NT2/D1 (cell line): Measurements from ENCODE around the gene NLGN1.

Source experiments
- DNase-seq: peaks from one replicate; pipeline ENCODE4 v3.0.0-alpha.2; 2011; ENCODE audit warnings: low read depth, low spot score
- H3K27me3 ChIP-seq: 2 replicates; pipeline ENCODE4 v1.6.0; 2011; ENCODE audit warnings: mild to moderate bottlenecking; ENCODE audit not compliant: insufficient read length, insufficient read depth
- H3K36me3 ChIP-seq: 2 replicates; pipeline ENCODE4 v1.6.1; 2011; ENCODE audit warnings: mild to moderate bottlenecking, low read length, mixed read lengths; ENCODE audit not compliant: insufficient read depth, insufficient read length
- H3K4me1 ChIP-seq: 2 replicates; pipeline ENCODE4 v1.5.1; 2011; ENCODE audit not compliant: insufficient read depth, insufficient read length
- H3K4me3 ChIP-seq: 2 replicates; pipeline ENCODE4 v1.5.1; 2011; ENCODE audit warnings: low read depth; ENCODE audit not compliant: insufficient read length
- H3K9ac ChIP-seq: 2 replicates; pipeline ENCODE4 v1.6.0; 2011; ENCODE audit warnings: low read depth; ENCODE audit not compliant: insufficient read length
- H3K9me3 ChIP-seq: 2 replicates; pipeline ENCODE4 v1.5.1; 2011; ENCODE audit warnings: mild to moderate bottlenecking, low read length; ENCODE audit not compliant: insufficient read depth
- SUZ12 ChIP-seq: IDR thresholded peaks from 2 replicates; pipeline ENCODE4 v1.6.1; 2011; ENCODE audit not compliant: insufficient read length, insufficient read depth; ENCODE audit errors: extremely low read depth
- YY1 ChIP-seq: IDR thresholded peaks from 2 replicates; pipeline ENCODE4 v1.6.1; 2011; ENCODE audit not compliant: insufficient read length, insufficient read depth
- ZNF274 ChIP-seq: IDR thresholded peaks from 2 replicates; pipeline ENCODE4 v1.6.1; 2011; ENCODE audit warnings: mild to moderate bottlenecking, low read depth, low read length

The NLGN1 gene

GRCh38 chr3:173988909-173989308 is 591.4 kb downstream of the NLGN1 start:
- Histone ChIP-seq H3K4me3 (no peak overlapping the region), H3K9ac (no peak overlapping the region), H3K36me3 (no peaks in the 10 kb centered on the region), H3K27me3 (no peaks in the 10 kb centered on the region), H3K4me1 (no peaks in the 10 kb centered on the region), H3K9me3 (no peaks in the 10 kb centered on the region)
- no peak for TF ChIP-seq ZNF274
- no peak for TF ChIP-seq SUZ12
- no peak for TF ChIP-seq YY1
- DNase-seq = no peak

- TF ChIP-seq YY1 = no peak
- TF ChIP-seq ZNF274 = no peak
- no peak for TF ChIP-seq SUZ12
- Histone ChIP-seq H3K9ac (no peak overlapping the region), H3K4me3 (no peak overlapping the region)
Measured at GRCh38 chr3:173992416-173992815, 594.9 kb downstream of the NLGN1 start.

GRCh38 chr3:173993299-173993698 is 595.8 kb downstream of the NLGN1 start:
- H3K9ac ChIP-seq = no peak overlapping the region
- no peaks in the 10 kb centered on the region for H3K27me3 ChIP-seq
- no peak for TF ChIP-seq YY1
- TF ChIP-seq ZNF274 = no peak
- no peak for TF ChIP-seq SUZ12
- H3K4me1 ChIP-seq = no peaks in the 10 kb centered on the region
- DNase-seq = peak; percentile 5
- H3K4me3 ChIP-seq = no peak overlapping the region
- no peaks in the 10 kb centered on the region for H3K36me3 ChIP-seq
- no peaks in the 10 kb centered on the region for H3K9me3 ChIP-seq

More at GRCh38 chr3:173992416-173992815, 594.9 kb downstream of the NLGN1 start:
- H3K4me1 ChIP-seq = no peaks in the 10 kb centered on the region
- no peak for DNase-seq
- no peaks in the 10 kb centered on the region for H3K27me3 ChIP-seq
- no peaks in the 10 kb centered on the region for H3K36me3 ChIP-seq
- no peaks in the 10 kb centered on the region for H3K9me3 ChIP-seq

- H3K4me1 ChIP-seq = no peaks in the 10 kb centered on the region
- no peak for DNase-seq
- H3K27me3 ChIP-seq = no peaks in the 10 kb centered on the region
- H3K9ac ChIP-seq = no peak overlapping the region
- no peak overlapping the region for H3K4me3 ChIP-seq
- H3K9me3 ChIP-seq = no peaks in the 10 kb centered on the region
- H3K36me3 ChIP-seq = no peaks in the 10 kb centered on the region
- TF ChIP-seq YY1 (no peak), ZNF274 (no peak), SUZ12 (no peak)
Measured at GRCh38 chr3:174000675-174001074, 603.1 kb downstream of the NLGN1 start.

- no peak overlapping the region for H3K9ac ChIP-seq
- no peaks in the 10 kb centered on the region for H3K9me3 ChIP-seq
- H3K36me3 ChIP-seq = no peaks in the 10 kb centered on the region
- H3K4me1 ChIP-seq = no peaks in the 10 kb centered on the region
- DNase-seq = no peak
- H3K4me3 ChIP-seq = no peak overlapping the region
- H3K27me3 ChIP-seq = no peaks in the 10 kb centered on the region
- TF ChIP-seq YY1 (no peak), ZNF274 (no peak), SUZ12 (no peak)
Measured at GRCh38 chr3:174002543-174002942, 605.0 kb downstream of the NLGN1 start.

- H3K4me3 ChIP-seq = no peak overlapping the region
- H3K9me3 ChIP-seq = no peaks in the 10 kb centered on the region
- no peak overlapping the region for H3K9ac ChIP-seq
- DNase-seq = no peak
- H3K36me3 ChIP-seq = no peaks in the 10 kb centered on the region
- H3K27me3 ChIP-seq = no peaks in the 10 kb centered on the region
- TF ChIP-seq SUZ12 (no peak), YY1 (no peak), ZNF274 (no peak)
- no peaks in the 10 kb centered on the region for H3K4me1 ChIP-seq
Measured at GRCh38 chr3:174010907-174011306, 613.4 kb downstream of the NLGN1 start.

GRCh38 chr3:174016186-174016585 is 618.6 kb downstream of the NLGN1 start:
- Histone ChIP-seq H3K36me3 (no peaks in the 10 kb centered on the region), H3K4me1 (no peaks in the 10 kb centered on the region), H3K27me3 (no peaks in the 10 kb centered on the region), H3K9ac (no peak overlapping the region), H3K9me3 (no peaks in the 10 kb centered on the region), H3K4me3 (no peak overlapping the region)
- no peak for DNase-seq
- TF ChIP-seq YY1 (no peak), ZNF274 (no peak)

- no peak for DNase-seq
- no peak for TF ChIP-seq YY1
- TF ChIP-seq ZNF274 = no peak
- no peak for TF ChIP-seq SUZ12
- Histone ChIP-seq H3K27me3 (no peaks in the 10 kb centered on the region), H3K4me1 (no peaks in the 10 kb centered on the region), H3K36me3 (no peaks in the 10 kb centered on the region), H3K4me3 (no peak overlapping the region), H3K9me3 (no peaks in the 10 kb centered on the region), H3K9ac (no peak overlapping the region)
Measured at GRCh38 chr3:174020156-174020555, 622.6 kb downstream of the NLGN1 start.
